Spleen (tissue), 7 donors: Measurements from ENCODE around the gene SPATS2.

Source experiments
- POLR2A ChIP-seq, 3 donors: fragments of 450-650 bp; IDR thresholded peaks; one replicate each; pipeline ENCODE4 v1.5.1; 2017; ENCODE audit warnings: antibody characterized with exemption in 3 of 3, mild to moderate bottlenecking in 1 of 3
- POLR2AphosphoS5 ChIP-seq, 3 donors: sonication (generic); formaldehyde crosslinking; IDR thresholded peaks; one replicate each; pipeline ENCODE4 v1.5.1; 2017; ENCODE audit warnings: antibody characterized with exemption in 3 of 3
- TF ChIP-seq, protein P1 (sequence below), 11 experiments: fragments of 200-600 bp in 7 of 11; fragments of 450-650 bp in 4 of 11; sonication (generic) in 4 of 11; IDR thresholded peaks in 8 of 11; conservative IDR thresholded peaks in 3 of 11; 1 replicate in 7 of 11; 2 replicates in 4 of 11; pipeline versions ENCODE4 v1.4.0 to v1.8.0; 2016 to 2021; ENCODE audit warnings: antibody characterized with exemption in 11 of 11, inconsistent platforms in 4 of 11, mild to moderate bottlenecking in 1 of 11
- donor health status: DM: no; HTN: no; CAD: no; lungs with moderate emphysema.
- donor health status: DM: no; HTN: no; CAD: no.
- donor health status: DM: no; HTN: no; CAD: no.

DNA sequence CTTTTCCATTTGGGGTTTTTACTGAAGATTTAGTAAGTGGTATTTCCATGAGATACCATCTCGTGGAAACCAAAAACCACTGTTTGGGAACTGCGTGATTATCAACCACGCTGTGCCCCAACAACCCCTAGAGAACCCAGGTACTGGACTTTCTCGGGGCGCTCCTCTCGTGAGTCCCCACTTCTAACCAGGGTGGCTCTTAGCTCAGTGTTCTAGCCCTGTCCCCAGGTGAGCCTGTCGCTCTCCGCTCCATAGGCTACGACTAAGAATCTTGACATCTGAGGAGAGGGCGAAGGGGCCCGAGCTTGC lies 200.0 kb downstream of the SPATS2 start:
- TF ChIP-seq POLR2AphosphoS5 (IDR thresholded peaks at IDR 0.05) (no peak), POLR2A (IDR thresholded peaks at IDR 0.05) (no peak)
- TF ChIP-seq, protein P1, sequence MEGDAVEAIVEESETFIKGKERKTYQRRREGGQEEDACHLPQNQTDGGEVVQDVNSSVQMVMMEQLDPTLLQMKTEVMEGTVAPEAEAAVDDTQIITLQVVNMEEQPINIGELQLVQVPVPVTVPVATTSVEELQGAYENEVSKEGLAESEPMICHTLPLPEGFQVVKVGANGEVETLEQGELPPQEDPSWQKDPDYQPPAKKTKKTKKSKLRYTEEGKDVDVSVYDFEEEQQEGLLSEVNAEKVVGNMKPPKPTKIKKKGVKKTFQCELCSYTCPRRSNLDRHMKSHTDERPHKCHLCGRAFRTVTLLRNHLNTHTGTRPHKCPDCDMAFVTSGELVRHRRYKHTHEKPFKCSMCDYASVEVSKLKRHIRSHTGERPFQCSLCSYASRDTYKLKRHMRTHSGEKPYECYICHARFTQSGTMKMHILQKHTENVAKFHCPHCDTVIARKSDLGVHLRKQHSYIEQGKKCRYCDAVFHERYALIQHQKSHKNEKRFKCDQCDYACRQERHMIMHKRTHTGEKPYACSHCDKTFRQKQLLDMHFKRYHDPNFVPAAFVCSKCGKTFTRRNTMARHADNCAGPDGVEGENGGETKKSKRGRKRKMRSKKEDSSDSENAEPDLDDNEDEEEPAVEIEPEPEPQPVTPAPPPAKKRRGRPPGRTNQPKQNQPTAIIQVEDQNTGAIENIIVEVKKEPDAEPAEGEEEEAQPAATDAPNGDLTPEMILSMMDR (IDR thresholded peaks at IDR 0.05 in 8 of 11, conservative IDR thresholded peaks at IDR 0.05 in 3 of 11), result no peak
